ENCODE results near the gene RPL35.
"Not testable (repeated sequence)": the region's sequence is repeated elsewhere in the genome, so short reads cannot be mapped to it uniquely, and the experiment has no call there.

The RPL35 gene

DNA sequence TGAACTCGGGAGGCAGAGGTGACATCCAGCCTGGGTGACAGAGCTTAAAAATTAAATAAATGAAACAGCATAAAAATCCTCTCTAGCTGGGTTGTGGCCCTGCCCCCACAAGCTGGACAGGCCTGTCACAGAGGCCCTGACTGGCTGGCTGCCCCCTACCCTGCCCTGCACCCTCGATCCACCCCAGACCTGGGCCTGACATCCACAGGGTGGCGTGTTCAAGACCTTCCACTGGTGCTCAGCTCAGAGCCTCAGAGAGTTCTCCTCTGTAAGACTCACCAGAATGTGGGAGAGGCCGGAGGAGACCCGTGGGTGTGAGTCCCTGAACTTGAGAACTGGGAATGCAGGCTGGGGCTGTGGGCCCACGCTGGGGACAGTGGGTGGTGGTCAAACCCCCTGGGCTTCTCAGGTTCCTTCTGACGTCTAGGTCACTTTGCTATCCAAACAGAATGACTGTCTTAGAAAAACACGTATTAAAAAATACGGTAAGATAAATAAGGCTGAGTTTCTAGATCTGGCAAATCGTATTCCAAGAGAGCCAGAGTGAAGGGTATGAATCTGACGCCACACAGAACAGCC, 18.2 kb downstream of the RPL35 start:
- TF ChIP-seq, protein P1, sequence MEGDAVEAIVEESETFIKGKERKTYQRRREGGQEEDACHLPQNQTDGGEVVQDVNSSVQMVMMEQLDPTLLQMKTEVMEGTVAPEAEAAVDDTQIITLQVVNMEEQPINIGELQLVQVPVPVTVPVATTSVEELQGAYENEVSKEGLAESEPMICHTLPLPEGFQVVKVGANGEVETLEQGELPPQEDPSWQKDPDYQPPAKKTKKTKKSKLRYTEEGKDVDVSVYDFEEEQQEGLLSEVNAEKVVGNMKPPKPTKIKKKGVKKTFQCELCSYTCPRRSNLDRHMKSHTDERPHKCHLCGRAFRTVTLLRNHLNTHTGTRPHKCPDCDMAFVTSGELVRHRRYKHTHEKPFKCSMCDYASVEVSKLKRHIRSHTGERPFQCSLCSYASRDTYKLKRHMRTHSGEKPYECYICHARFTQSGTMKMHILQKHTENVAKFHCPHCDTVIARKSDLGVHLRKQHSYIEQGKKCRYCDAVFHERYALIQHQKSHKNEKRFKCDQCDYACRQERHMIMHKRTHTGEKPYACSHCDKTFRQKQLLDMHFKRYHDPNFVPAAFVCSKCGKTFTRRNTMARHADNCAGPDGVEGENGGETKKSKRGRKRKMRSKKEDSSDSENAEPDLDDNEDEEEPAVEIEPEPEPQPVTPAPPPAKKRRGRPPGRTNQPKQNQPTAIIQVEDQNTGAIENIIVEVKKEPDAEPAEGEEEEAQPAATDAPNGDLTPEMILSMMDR (IDR thresholded peaks at IDR 0.05; ENCODE audit: insufficient read depth, low read depth, low read length, missing control alignments): no peak
- no peak overlapping the region for H3K4me3 ChIP-seq (ENCODE audit: low read length)
- no peak for DNase-seq (ENCODE audit: low read depth)

DNA sequence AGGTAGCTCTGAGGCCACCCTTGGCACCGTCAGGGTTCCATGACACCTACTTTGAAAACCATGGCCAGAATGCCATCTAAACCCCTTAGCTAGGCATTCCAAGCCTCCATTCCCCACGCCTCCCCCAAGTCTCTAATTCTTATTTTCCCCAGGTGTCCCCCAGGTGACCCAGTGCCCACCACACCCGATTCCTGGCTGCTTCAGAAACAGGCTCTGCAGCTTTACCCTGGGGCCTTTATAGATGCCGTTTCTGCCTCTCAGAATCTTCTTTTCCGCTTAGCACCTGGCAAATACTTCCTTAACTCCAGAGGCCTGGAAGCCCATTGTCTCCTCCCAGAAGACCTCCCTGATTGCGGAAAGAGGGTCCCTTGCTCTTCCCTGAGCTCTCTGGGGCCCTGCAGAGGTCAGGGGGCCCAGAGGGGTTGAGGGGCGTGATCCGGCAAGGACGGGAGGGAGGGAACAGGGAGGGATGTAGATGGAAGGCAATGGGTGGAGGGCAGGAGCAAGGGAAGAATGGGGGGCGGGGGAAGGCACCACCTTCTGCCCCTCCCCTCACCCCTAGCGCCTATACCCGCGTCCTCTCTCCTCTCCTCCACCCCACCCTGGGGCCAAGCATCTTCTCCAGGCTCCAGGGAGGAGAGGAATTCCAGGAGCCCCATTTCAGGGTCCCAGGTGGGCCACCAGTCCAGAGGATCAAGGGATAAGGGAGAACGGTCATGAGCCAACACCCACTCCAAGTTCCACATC, 20.5 kb downstream of the RPL35 start:
- DNase-seq (ENCODE audit: low read depth): no peak
- TF ChIP-seq, protein P1 (IDR thresholded peaks at IDR 0.05; ENCODE audit: insufficient read depth, low read depth, low read length, missing control alignments): no peak

DNA sequence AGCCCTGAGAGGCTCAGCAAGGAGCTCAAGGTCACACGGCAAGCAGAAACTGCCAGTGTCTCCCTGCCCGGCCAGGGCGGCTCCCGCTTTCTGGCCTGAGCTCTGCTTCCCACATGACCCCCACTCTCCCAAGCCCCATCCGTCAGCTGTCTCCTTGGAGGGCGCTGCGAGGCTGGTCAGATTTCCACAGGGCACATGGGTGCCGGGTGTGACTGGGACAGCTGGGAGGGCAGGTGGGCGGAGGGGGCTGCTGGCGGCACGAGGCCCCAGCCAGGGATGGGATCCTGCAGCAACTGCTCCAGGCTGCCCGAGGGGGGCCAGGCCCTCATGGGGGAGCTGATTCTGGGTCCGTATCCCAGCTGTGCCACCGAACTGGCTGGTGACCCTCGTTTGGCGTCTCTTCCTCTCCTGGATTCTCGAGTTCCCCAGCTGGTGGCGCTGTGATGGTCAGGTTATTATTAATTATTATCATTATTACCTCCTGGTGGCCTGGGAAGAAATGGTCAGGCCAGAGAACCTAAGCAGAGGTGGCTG, 21.4 kb downstream of the RPL35 start:
- DNase-seq (ENCODE audit: low read depth): no peak
- TF ChIP-seq, protein P1 (IDR thresholded peaks at IDR 0.05; ENCODE audit: insufficient read depth, low read depth, low read length, missing control alignments): peak; percentile 37
- no peak overlapping the region for H3K4me3 ChIP-seq (ENCODE audit: low read length)

More for the DNA sequence above, 20.5 kb downstream of the RPL35 start:
- H3K4me3 ChIP-seq (ENCODE audit: low read length): no peak overlapping the region

DNA sequence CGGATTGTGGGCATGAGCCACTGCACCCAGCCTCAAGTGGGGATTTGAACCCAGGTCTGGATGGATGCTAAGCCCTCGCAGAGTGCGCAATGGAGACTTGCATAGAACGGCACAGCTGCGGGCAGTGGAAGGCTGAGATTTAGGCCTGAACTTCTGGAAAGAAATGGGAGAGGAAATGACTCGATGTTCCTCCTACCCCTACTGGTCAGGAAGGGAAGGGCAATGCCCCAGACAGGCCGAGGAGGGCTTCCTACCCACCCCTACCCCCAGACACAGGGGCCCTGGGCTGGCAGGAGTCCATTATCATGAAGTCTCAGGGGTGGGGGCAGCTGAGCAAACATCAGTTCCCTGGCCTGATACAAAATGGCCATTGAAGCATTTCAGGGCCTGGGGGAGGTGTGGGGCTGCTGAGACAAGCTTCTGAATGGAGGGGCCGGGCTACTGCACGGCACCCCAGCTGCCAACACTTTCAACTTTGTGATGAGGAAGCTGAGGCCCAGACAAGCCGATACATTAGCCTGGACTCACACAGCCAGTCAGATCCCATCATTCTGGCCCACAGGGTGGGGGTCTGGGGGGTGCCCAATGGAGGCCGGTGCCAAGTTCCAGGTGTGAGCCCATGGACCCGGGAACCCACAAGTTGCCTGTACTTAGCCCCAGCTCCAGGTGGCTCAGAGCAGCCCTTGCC, 22.0 kb downstream of the RPL35 start:
- no peak for DNase-seq (ENCODE audit: low read depth)
- no peak overlapping the region for H3K4me3 ChIP-seq (ENCODE audit: low read length)
- TF ChIP-seq, protein P1 (IDR thresholded peaks at IDR 0.05; ENCODE audit: insufficient read depth, low read depth, low read length, missing control alignments): peak; percentile 59

DNA sequence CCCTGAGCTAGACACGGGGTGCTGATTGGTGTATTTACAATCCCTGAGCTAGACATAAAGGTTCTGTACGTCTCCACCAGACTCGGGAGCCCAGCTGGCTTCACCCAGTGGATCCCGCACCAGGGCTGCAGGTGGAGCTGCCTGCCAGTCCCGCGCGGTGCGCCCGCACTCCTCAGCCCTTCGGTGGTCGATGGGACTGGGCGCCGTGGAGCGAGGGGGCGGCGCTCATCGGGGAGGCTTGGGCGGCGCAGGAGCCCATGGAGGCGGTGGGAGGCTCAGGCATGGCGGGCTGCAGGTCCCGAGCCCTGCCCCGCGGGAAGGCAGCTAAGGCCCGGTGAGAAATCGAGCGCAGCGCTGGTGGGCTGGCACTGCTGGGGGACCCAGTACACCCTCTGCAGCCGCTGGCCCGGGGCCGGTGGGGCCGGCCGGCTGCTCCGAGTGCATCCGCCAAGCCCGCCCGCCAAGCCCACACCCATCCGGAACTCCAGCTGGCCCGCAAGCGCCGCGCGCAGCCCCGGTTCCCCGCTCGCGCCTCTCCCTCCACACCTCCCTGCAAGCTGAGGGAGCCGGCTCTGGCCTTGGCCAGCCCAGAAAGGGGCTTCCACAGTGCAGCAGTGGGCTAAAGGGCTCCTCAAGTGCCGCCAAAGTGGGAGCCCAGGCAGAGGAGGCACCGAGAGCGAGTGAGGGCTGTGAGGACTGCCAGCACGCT, 23.0 kb downstream of the RPL35 start:
- H3K4me3 ChIP-seq (ENCODE audit: low read length): not testable (repeated sequence)

DNA sequence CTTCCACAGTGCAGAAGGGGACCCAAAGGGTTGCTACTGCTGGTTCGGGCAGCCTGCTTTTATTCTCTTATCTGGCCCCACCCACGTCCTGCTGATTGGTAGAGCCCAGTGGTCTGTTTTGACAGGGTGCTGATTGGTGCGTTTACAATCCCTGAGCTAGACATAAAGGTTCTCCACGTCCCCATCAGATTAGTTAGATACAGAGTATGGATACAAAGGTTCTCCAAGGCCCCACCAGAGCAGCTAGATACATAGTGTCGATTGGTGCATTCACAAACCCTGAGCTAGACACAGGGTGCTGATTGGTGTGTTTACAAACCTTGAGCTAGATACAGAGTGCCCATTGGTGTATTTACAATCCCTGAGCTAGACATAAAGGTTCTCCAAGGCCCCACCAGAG, 23.6 kb downstream of the RPL35 start:
- not testable (repeated sequence) for H3K4me3 ChIP-seq (ENCODE audit: low read length); DNase-seq (ENCODE audit: low read depth)

More for the DNA sequence above, 23.0 kb downstream of the RPL35 start:
- DNase-seq (ENCODE audit: low read depth): not testable (repeated sequence)

DNA sequence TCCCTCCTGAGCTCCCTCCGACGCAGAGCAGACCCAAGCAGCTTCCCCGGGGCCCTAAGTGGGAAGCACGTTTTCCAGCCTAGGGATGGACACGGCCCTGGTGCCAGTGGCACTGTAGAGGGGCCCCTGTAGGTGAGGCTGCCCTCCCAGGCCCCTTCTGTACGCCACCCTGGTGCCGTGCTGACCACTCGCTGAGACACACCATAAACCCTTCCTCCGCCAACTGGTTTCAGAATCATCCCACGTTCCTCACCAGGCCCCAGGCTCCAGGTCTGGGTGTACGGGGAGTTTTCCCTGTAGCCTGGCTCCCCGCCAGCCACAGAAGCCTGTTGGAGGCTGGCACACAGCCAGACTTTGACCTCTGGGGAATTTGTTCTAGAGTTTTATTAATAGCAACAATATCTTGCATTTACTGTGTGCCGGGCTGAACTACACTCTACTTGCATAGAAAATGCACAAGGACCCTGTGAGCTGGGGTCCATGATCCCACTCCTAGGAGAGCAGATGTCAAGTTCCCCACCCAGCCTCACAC, 26.7 kb downstream of the RPL35 start:
- TF ChIP-seq, protein P1 (IDR thresholded peaks at IDR 0.05; ENCODE audit: insufficient read depth, low read depth, low read length, missing control alignments): no peak
- peak; percentile 76 for DNase-seq (ENCODE audit: low read depth)
- no peak overlapping the region for H3K4me3 ChIP-seq (ENCODE audit: low read length)
